IPS-11a (cell line): ENCODE measurements around the gene NDUFS7.

ENCODE experiments used
- H3K4me3 ChIP-seq: one replicate; pipeline ENCODE4 v1.5.1; 2013; ENCODE audit warnings: low read depth, low read length, control low read depth

Gene NDUFS7

DNA sequence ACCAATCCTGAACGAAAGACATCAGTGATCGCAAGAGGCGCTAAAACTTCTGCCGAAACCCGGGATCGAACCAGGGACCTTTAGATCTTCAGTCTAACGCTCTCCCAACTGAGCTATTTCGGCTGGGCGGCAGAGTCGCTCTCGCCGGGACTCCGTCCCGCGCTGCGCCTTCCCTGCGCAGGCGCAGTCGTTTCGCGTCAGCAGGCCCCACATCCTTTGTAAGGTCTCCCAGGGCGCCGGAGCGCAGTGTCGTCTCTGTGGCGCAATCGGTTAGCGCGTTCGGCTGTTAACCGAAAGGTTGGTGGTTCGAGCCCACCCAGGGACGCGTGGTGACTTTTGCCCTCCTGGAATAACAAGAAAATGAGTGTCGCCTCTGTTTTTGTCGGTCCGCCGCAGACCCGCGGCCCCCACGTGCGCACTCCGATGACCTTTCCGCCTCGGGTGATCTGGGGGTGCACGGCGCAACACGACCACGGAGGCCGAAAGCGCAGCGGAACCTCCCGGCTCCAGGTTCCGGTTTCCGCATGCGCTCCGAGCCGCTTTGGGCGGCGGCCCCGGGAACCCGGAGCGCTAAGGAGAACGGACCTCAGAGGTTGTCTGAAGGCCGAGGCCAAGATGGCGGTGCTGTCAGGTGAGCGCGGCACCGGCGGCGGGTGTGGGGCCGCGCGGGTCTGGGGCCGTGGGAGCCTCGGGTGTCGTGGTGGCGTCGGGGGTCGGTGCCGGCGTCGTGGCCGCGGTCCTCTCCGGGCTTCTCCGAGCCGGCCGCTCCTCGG is at the start of gene NDUFS7:
Gene NDUFS7 (plus strand): TSS at position 596 of the 773 bp plus-strand sequence. CDS start 20 bp downstream, at position 616.
- peak within 1 kb of the TSS; percentile 85 for H3K4me3 ChIP-seq

DNA sequence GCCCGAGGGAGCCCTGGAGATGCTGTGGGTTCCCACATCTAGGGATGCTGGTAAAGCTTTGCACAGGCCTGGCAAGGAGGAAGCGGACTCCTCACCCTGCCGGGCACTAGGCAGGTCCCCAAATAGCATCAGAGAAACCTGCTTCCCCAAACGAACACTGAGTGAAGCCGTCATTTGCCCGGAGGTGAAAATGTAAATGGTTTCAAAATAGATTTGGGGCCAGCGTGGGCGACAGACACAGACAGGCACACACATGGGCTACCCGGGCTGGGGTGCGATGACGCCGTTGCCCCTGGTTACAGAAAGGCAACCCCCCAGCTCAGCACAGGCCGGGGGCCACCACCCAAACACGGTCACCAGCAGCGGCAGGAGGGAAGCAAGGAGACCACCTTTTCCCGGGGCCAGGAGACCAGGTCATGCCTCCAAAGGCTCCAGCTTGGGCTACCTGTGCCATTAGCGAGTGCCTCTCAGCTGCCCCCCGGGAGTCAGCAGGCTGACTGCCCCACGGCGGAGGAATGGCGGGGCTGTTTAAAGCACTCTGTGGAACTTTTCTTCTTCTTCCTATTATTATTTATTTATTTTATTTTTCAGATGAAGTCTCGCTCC is 47.5 kb upstream of the NDUFS7 start:
- H3K4me3 ChIP-seq = no peak overlapping the region

DNA sequence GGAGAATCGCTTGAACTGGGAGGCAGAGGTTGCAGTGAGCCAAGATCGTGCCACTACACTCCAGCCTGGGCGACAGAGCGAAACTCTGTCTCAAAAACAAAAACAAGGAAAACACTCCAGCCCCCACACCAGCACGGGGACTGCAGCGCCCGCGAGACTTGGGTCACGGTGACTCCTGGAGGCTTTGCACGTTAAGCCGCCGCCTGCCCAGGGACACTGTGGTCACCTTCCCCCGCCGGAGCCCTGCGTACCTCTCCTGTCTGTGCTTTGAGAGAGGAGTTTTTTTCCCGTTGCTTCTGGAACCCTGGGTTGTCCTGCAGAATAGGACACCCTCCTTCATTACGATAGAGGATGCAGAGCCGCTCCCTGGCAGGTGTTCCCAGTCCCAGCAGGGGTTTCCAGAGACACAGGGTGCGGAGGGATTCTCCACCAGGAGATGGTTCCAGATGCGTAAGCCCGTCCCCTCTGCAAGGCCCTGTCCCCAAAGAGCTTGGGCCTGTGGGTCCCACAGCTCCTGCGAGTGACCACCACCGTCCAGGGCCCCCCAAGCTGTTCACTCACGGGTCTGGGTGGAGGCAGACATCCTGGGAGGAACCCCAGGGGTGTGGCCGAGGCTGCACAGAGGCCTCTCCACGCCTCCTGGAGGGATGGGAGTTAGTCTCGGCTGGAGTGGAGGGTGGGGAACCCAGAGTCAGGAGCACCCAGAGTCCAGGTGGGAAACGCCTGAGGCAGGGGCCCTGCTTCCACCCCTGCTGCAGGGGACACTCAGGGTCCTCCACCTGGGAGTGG is 42.8 kb upstream of the NDUFS7 start:
- no peak overlapping the region for H3K4me3 ChIP-seq

DNA sequence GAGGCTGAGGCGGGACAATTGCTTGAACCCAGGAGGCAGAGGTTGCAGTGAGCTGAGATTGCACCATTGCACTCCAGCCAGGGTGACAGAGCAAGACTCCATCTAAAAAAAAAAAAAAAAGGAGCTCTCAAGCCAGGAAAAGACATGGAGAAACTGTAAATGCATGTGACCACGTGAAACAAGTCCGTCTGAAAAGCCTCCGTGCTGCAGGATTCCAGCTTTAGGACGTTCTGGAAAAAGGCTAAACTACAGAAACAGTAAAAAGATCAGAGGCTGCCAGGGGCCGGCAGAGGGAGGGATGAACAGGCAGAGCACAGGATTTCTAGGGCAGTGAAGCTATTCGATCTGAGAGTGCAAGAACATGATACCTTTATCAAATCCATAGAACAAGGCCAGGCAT is 40.7 kb upstream of the NDUFS7 start:
- H3K4me3 ChIP-seq = no peak overlapping the region

DNA sequence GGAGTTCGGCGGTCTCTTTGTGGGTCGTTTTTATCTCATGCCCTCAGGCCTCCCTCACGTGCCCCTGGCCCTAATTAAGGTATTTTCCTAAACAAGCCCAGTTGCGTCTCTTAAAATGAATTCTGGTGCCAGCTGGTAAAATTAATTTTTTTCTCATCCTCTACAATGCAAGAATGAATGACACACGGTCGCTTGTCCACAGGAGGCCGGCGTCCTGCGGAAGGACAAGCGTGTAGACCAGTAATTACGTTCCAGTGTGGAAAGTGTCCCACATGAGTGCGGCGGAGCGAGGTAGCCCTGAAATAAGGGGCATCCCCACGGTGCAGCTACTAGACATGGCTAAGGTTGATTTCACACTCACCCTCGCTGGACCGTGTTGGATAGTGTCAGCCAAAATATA is 34.5 kb upstream of the NDUFS7 start:
- no peak overlapping the region for H3K4me3 ChIP-seq

DNA sequence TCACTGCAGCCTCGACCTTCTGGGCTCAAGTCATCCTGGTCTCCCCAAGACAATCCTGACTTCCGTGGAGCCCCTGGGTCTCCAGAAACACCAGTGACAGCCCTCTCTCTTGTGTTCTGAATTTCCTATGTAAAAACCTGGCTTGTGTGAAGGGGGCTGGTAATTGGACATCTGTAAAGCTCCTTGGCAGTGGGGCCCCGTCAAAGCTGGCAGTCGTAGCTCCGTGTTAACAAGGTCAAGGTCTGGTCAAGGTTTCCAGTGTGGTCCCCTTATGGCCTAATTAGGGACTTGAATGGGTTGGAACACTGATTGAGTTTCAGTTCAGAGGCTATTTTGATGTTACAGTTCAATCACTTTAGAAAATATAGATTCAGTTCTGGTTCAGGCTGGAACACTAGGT is 32.8 kb upstream of the NDUFS7 start:
- no peak overlapping the region for H3K4me3 ChIP-seq

DNA sequence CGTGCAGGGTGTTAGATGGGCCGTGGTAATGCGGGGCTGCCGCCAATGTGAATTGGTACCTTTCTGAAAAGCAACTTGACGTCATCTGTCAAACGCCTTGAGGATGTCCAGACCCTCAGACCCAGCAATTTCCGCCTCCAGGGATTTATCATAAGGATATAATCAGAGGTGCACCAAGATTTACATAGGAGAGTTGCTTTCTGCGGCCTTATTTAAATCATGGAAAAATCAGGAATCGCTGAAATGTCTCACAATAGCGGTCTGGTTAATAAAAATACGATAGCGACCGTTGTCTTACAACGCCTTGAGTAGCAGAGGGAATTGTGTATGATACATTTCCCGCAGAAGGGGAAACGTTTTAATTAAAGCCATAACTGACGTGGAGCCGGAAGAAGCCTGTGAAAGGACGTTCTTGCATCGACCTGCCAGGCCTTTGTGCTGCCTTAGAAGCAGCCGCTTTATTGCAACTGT is 32.3 kb upstream of the NDUFS7 start:
- H3K4me3 ChIP-seq = no peak overlapping the region

DNA sequence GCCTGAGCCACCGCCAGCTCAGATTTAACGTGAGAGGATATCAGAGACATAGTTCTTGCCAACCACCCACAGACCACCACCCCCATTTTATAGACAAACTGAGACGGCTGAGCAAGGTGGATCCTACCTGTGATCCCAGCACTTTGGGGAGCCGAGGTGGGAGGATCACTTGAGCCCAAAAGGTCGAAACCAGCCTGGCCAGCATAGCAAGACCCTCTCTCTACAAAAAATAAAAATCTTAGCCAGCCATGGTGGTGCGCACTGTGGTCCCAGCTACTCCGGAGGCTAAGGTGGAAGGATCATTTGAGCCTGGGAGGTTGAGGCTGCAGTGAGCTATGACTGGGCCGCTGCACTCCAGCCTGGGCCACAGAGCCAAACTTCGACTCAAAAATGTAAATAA is 30.6 kb upstream of the NDUFS7 start:
- no peak overlapping the region for H3K4me3 ChIP-seq

DNA sequence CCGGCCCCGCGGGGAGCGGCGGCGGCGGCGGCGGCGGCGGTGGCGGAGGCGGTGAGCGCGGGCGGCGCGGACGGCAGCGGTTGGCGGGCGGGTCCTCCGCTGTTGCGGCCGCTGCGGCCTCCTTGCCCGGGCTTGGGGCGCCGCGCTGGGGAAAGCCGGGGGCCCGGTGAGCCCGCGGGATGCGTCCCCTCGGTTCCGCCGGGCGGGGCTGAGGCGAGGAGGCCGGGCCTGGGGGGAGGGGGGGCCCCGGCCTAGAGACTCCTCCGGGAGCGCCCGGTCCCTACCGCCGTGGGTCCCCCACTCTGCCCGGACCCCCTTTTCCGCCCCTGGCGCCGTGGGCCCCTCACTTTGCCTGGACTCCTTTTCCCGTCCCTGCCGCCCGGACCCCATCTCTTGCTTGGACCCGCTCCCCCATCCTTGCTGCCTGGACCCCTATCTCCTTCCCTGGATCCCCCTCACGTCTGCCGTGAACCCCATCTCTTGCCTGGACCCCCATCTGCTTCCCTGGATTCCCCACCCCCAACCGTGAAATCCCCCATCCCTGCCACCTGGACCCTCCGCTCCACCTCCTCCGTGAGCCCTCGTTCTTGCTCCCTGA is 28.6 kb upstream of the NDUFS7 start:
- H3K4me3 ChIP-seq = peak overlapping the region; percentile 67

DNA sequence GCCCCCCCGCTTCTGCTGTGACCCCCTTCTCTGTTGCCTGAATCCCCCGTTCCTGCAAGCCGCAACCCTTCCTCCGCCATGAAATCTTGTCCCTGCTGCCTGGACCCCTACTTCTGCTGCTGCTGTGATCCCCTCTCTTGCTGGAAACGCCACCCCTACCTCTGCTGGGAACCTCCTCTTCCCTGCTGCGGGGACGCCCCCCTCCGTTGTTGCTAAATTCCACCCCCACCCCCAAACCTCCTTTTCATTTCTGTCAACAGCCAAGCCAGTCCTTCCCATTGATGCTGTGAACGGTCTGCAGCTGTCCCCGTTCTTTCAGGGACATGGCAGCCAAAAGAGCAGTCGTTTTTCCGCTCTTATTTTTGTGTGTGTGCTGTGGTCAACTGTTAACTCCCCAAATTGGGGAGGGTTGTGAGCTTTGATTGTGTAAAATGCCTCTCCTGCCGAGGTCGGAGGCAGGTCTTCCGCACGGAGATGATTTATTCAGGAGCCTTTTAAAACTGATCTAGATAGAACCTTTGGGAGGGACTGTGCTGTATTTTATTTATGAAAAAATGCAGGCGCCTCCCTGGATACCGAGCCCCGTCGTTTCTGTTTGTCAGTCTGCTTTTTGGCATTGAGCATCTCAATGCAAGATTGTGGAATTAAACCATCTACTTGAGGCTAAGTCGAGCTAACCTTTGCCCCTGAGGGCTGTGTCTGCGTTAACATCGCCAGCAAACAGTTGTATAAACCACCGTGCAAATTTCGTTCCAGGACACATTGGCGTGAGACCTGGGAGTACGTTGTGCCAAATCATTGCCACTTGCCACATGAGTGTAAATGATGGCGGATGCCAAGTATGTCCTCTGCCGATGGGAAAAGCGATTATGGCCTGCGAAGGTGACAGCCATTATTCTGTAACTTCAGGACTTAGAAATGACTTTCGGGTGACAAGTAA is 27.9 kb upstream of the NDUFS7 start:
- peak overlapping the region; percentile 67 for H3K4me3 ChIP-seq

DNA sequence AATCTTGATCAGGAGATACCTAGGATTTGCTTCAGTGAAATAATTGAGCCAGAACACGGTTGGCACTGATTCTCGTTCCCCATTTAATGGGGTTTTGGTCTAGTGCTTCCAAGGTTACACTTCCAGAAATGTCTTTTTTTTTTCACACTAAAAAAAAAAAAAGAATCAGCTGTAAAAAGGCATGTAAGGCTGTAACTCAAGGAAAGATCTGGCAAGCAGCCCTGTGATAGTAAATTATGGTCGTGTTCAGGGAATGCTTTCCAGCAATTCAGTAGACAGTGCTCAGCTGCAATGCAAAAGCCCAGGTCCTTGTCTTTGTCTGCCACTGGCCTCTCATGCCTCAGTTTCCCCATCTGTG is 27.2 kb upstream of the NDUFS7 start:
- no peak overlapping the region for H3K4me3 ChIP-seq

DNA sequence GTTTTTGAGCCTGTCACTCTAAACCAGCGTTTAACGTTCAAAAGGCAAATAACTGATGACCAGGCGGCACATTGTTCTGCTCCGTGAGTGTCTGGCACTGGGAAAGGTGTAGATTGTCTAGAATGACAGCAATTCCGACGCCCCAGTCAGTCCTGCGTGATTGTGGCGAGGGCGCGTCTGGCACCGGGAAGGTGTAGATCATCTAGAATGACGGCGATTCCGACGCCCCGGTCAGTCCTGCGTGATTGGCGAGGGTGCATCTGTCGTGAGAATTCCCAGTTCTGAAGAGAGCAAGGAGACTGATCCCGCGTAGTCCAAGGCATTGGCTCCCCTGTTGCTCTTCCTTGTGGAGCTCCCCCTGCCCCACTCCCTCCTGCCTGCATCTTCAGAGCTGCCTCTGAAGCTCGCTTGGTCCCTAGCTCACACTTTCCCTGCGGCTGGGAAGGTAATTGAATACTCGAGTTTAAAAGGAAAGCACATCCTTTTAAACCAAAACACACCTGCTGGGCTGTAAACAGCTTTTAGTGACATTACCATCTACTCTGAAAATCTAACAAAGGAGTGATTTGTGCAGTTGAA is 26.1 kb upstream of the NDUFS7 start:
- H3K4me3 ChIP-seq = no peak overlapping the region

DNA sequence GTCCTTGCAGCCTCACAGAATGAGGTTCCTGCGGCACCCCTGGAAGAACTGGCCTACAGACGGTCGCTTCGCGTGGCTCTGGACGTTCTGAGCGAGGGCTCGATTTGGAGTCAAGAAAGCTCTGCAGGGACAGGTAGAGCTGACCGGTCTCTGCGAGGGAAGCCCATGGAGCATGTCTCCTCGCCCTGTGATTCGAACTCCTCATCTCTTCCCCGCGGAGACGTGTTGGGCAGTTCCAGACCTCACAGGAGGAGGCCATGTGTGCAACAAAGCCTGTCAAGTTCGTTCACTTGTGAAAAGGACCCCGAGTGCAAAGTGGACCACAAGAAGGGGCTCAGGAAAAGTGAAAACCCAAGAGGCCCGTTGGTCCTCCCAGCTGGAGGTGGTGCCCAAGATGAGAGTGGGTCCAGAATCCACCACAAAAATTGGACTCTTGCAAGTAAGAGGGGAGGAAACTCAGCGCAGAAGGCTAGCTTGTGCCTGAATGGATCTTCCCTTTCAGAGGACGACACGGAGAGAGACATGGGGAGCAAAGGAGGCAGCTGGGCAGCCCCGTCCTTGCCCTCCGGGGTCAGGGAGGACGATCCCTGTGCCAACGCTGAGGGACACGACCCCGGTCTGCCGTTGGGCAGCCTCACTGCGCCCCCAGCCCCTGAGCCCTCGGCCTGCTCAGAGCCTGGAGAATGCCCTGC is 23.4 kb upstream of the NDUFS7 start:
- no peak overlapping the region for H3K4me3 ChIP-seq

DNA sequence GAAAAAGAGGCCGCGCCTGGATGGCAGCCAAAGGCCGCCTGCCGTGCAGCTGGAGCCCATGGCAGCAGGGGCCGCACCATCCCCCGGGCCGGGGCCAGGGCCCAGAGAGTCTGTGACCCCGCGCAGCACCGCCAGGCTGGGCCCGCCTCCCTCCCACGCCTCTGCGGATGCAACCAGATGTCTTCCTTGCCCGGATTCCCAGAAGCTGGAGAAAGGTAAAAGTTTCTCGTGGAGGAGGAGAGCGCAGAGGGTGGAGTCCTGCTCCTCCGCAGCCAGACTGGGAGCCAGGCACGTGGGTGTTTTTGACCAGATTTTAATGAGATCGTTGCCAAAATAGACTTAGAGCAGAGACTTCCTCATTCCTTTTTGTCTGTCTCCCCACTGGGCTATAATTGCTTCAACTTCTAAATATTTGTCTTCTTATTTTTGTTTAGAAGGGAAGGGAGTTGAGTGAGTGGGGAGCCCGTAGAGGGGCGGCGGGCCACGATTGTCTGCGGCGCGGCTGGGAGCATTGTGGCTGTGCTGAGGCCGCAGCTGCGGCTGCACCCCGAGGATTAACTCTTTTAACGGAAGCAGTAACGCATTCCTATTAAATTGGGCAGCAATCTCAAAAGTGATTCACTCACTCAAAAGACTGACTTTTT is 22.8 kb upstream of the NDUFS7 start:
- no peak overlapping the region for H3K4me3 ChIP-seq

DNA sequence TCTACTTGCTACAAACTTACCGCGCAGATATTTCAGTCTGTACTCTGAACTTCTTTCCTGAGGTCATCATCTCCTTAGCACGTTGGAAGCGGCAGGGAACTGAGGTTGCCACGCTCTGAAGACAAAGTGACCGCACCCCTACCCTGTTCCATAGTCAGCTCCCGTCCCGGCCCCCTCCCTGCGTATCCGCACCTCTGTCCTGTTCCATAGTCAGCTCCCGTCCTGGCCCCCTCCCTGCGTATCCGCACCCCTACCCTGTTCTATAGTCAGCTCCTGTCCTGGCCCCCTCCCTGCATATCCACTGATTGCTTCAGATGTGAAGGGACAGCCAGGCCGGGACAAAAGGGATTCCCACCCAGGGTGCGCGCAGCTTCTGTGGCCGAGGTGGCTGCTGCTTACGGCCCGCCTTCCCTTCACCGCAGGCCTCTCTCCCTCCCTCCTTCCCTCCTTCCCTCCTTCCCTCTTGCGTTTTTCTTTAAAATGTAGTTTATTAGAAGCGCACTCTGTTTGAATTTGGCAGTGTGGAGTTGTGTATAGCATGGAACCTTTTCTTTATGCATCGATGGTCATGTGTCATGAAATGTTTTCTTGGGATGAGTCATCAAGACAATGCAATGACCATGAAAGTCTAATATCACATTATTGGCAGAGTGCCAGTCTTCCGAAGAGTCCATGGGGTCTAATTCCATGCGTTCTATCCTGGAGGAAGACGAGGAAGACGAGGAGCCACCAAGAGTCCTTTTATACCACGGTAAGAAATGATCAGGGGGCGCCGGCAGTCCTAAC is 21.9 kb upstream of the NDUFS7 start:
- no peak overlapping the region for H3K4me3 ChIP-seq

DNA sequence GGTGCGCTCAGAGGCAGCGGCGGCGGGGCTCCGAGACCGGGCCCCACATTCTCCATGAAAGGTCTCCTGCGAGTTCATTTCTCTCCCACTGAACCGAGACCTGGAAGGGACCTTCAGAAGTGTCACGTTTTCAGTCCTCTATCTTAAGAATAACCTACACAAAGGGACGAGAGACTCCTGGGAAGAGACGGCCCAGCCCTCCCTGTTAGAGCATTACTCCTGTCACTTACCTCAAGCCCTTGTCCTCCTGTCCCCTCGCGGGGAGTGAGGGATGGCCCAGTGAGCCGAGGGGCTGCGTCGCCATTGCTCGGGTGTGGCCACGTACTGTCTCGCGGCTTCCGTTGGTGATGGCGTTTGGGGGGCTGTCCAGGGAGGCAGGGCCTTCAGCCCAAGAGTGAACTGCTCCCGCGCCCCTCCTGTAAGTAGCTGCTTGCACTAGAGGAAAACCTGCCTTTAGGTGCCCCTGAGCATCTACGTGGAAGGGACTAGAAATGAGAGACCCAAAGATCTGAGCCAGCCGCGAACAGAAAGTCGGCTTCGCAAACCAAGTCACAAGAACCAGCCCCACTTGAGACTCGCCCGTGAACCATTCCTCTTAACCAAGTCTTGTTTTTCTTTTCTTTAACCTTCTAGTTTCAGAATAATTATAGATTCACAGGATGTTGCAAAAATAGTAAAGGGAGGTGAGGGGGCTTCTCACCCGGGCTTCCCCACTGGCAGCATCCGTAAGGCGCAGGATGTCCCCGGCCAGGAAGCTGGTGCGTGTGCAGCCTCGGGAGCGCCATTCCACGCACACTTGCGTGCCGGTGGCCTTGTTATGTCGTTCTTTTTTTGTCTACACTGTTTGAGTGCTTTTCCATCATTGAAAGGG is 21.1 kb upstream of the NDUFS7 start:
- no peak overlapping the region for H3K4me3 ChIP-seq

DNA sequence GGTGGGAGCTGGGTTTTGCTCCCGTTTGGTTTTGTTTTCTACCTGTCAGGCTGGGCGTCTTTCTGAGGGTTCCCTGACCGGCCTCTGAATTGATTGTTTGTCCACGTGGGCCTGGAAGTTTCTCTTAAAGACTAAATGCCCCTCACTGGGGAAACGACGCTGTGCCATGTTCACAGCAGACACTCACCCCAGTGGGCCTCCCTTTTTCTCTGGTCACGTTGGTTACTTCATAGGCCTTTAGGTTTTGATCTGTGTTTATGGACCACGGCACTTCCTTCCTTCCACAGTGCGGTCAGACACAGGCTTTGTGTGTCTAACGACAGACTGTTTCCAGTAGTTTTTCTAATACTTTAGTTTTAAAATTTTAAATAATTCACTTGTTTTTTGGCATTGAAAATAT is 20.1 kb upstream of the NDUFS7 start:
- H3K4me3 ChIP-seq = no peak overlapping the region
